OCI-LY3 (cell line): Measurements from ENCODE around the gene CDH8.

Source experiments
- EZH2phosphoT487 ChIP-seq: fragments of 200-600 bp; shearing (Covaris generic); IDR thresholded peaks from 2 replicates; pipeline ENCODE4 v1.6.1; 2018; ENCODE audit warnings: antibody characterized with exemption, mixed run types, low read depth
- TF ChIP-seq, protein P1 (sequence below): fragments of 200-600, 300-600 bp; sonication (generic); IDR thresholded peaks from 2 replicates; pipeline ENCODE4 v1.5.1; 2014; ENCODE audit warnings: antibody characterized with exemption, low read length, low read depth

DNA sequence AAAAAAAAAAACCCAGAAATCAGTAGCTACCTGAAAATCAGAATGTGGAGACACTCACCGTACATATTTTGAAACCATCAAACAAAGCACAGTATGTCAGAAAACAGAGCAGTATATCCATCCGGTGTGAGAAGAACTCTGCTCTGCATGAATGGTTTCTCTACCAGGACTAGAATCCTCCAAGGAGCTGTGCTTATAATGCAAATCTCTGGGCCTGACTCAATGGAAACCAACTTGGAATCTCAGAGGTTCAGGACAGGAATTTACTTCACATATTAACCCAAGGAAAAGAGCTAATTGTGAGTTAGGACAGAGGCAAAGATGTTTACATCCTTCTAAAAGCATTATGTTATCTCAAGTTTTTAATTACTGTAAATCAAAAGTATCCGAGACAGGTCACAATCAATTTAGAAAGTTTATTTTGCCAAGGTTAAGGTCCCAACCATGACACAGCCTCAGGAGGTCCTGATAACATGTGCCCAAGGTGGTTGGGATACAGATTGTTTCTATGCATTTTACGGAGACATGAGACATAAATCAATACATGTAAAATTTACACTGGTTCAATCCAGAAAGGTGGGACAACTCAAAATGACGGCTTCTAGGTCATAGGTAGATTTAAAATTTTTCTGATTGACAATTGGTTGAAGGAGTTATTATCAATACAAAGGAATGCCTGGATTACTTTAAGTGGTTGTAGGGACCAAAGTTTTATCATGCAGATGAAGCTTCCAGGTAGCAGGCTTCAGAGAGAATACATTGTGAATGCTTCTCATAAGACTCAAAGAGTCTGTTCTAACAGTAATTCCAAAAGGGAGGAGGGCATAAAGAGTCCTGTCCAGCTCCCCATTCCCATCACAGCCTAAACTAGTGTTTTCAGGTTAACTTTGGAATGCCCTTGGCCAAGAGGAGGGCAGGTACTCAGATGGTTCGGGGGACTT lies 164.1 kb downstream of the CDH8 start:
- TF ChIP-seq, protein P1, sequence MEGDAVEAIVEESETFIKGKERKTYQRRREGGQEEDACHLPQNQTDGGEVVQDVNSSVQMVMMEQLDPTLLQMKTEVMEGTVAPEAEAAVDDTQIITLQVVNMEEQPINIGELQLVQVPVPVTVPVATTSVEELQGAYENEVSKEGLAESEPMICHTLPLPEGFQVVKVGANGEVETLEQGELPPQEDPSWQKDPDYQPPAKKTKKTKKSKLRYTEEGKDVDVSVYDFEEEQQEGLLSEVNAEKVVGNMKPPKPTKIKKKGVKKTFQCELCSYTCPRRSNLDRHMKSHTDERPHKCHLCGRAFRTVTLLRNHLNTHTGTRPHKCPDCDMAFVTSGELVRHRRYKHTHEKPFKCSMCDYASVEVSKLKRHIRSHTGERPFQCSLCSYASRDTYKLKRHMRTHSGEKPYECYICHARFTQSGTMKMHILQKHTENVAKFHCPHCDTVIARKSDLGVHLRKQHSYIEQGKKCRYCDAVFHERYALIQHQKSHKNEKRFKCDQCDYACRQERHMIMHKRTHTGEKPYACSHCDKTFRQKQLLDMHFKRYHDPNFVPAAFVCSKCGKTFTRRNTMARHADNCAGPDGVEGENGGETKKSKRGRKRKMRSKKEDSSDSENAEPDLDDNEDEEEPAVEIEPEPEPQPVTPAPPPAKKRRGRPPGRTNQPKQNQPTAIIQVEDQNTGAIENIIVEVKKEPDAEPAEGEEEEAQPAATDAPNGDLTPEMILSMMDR: no peak
- TF ChIP-seq EZH2phosphoT487: no peak
